ENCODE data around the gene ZNF609.

Gene ZNF609

DNA sequence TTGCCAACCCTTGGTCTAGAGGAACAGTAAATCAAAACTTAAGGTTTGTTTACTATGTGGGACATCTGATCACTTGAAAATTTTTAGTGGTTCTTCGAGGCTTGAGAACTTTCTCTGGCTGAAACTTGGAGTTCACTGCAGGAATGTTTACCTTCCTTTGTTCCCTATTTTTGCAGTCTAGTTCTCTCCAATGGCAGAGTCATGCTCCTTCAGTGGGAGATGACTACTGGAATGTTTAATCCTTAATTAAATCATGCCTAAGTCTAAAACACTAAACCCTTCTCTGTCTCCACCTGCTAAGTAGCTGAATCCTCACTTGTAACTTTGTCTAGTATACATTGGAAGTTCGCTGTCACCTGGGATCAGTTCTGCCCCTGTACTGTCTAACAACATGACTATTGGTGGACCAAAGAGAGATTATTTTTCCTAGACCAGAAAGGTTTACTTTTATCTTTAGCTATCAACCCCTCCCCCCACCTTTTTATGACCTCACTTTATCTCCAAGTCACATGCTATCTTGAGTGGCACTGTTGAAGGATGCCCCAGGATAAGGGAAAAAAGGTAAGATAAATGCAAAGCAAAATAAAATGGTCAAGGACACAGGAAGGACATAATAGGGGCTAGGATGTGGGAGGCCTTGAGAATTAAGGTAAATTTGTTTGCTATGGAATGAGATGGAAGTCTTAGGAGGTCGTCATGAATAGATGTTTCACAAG, 1.2 kb upstream of the ZNF609 start:
- Histone ChIP-seq H3K27me3 (no peaks in the 10 kb centered on the region), H3K36me3 (no peaks in the 10 kb centered on the region), H3K27ac (no peak overlapping the region), H3K9me3 (no peaks in the 10 kb centered on the region), H3K4me1 (ENCODE audit: control insufficient read depth in 1 of 2, insufficient read depth in 1 of 2, low read depth in 1 of 2, low read length in 1 of 2) (peaks cover 23 to 24% of the 10 kb centered on the region in 2 experiments), H3K4me3 (ENCODE audit: low read depth in 1 of 2, low read length in 1 of 2) (no peak overlapping the region)
- TF ChIP-seq, protein P1, sequence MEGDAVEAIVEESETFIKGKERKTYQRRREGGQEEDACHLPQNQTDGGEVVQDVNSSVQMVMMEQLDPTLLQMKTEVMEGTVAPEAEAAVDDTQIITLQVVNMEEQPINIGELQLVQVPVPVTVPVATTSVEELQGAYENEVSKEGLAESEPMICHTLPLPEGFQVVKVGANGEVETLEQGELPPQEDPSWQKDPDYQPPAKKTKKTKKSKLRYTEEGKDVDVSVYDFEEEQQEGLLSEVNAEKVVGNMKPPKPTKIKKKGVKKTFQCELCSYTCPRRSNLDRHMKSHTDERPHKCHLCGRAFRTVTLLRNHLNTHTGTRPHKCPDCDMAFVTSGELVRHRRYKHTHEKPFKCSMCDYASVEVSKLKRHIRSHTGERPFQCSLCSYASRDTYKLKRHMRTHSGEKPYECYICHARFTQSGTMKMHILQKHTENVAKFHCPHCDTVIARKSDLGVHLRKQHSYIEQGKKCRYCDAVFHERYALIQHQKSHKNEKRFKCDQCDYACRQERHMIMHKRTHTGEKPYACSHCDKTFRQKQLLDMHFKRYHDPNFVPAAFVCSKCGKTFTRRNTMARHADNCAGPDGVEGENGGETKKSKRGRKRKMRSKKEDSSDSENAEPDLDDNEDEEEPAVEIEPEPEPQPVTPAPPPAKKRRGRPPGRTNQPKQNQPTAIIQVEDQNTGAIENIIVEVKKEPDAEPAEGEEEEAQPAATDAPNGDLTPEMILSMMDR (IDR thresholded peaks at IDR 0.05) = no peak

DNA sequence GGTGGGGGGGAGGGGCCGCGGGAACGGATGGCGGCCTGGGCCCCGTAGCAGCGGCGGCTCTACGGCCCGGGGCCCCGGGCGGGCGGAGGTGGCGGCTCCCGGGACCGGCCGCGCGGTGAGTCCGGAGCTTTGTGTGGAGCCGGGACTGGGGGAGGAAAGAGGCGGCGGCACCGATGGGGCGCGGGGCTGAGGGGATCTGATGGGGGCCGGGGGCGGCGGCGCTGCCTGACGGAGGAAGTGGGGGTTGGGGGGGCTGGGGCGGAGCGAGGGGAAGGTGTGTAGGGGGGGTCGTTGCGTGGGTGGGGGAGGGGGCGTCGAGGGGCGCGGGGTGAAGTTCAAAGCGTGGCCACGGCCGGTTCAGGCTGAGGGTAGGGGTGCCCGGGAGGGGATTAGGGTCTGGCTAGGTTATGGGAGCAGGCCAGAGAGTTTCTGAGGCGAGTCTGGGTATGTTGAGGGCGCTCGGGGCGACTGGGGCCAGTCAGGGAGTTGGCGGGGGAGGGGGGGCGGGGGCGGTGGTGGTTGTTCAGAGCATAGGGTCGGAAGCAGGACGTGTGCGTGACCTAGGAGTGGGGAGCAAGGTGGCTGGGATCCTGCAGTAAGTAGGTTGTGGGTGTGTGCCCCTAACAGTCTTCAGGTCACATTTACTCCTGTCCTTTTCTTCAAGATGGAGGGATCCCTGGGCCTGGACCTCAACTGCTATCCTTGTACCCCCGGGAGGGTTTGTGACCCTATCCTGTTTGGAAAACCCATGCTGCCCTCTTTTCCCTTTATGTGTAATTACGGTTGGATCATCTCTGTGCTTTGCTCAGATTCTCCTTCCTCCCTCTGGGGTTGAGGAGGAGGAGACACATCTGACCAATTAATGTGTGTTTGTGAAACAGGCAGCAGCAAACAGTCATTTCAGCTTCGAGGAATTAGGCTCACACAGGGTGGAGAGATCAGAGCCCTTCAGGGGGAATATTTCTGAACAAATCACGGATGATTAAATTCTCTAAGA, 644 bp downstream of the ZNF609 start:
- Histone ChIP-seq H3K4me3 (ENCODE audit: low read depth in 1 of 2, low read length in 1 of 2) (peak overlapping the region; percentile 53 to 62), H3K27ac (peak overlapping the region; percentile 71), H3K27me3 (no peaks in the 10 kb centered on the region), H3K36me3 (no peaks in the 10 kb centered on the region), H3K9me3 (no peaks in the 10 kb centered on the region), H3K4me1 (ENCODE audit: control insufficient read depth in 1 of 2, insufficient read depth in 1 of 2, low read depth in 1 of 2, low read length in 1 of 2) (peaks cover 14 to 15% of the 10 kb centered on the region in 2 experiments)
- TF ChIP-seq, protein P1 (IDR thresholded peaks at IDR 0.05) = no peak

DNA sequence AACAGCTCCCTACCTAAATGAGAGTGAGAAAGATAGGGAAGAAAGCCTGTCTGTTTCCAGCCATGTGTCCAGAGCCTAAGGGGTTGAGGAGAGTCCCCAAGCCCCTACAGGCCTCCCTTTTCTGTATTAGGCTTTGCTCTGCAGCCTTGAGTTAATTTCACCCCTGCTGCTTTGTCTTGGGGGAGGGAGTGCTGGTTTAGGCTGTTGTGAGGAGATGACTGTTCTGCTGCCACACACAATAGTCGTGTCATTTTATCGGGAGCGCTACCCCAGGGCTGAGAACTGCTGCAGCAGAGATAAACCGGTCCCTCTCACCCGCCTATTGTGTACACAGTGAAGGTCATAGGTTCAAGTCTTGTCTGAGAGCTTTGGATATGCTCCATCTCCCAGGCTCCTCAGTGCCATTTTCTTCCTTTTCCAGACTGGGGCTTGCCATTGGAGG, 1.4 kb downstream of the ZNF609 start:
- Histone ChIP-seq H3K36me3 (no peaks in the 10 kb centered on the region), H3K4me1 (ENCODE audit: control insufficient read depth in 1 of 2, insufficient read depth in 1 of 2, low read depth in 1 of 2, low read length in 1 of 2) (peaks cover 11 to 12% of the 10 kb centered on the region in 2 experiments), H3K4me3 (ENCODE audit: low read depth in 1 of 2, low read length in 1 of 2) (peak overlapping the region; percentile 53 to 62), H3K27ac (peak overlapping the region; percentile 40), H3K27me3 (no peaks in the 10 kb centered on the region), H3K9me3 (no peaks in the 10 kb centered on the region)
- TF ChIP-seq, protein P1 (IDR thresholded peaks at IDR 0.05) = no peak

DNA sequence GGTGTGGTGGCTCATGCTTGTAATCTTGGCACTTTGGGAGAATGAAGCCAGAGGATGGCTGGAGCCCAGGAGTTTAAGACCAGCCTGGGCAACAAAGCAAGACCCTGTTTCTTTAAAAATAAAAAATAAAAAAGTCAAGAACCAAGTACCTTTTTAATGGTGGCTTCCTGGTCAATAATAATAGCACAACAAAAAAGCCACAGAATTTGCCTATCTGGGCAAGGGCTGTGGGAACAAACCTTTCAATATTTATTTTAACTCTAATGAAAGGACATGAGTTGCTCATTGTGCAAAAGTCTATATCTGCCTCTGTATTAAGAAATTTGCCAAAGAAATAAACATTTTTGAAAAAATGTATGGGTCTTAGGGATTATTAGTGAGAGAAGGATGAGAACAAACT, 2.1 kb downstream of the ZNF609 start:
- peaks cover 11 to 12% of the 10 kb centered on the region in 2 experiments for H3K4me1 ChIP-seq (ENCODE audit: control insufficient read depth in 1 of 2, insufficient read depth in 1 of 2, low read depth in 1 of 2, low read length in 1 of 2)
- H3K4me3 ChIP-seq (ENCODE audit: low read depth in 1 of 2, low read length in 1 of 2) = no peak overlapping the region
- H3K36me3 ChIP-seq = no peaks in the 10 kb centered on the region
- TF ChIP-seq, protein P1 (IDR thresholded peaks at IDR 0.05) = no peak
- no peaks in the 10 kb centered on the region for H3K27me3 ChIP-seq
- no peaks in the 10 kb centered on the region for H3K9me3 ChIP-seq
- H3K27ac ChIP-seq = no peak overlapping the region

- TF ChIP-seq, protein P1 (IDR thresholded peaks at IDR 0.05) = no peak
- no peak overlapping the region for H3K4me3 ChIP-seq (ENCODE audit: low read depth in 1 of 2, low read length in 1 of 2)
- no peak overlapping the region for H3K27ac ChIP-seq
- no peaks in the 10 kb centered on the region for H3K9me3 ChIP-seq
- H3K27me3 ChIP-seq = no peaks in the 10 kb centered on the region
- no peaks in the 10 kb centered on the region for H3K36me3 ChIP-seq
- H3K4me1 ChIP-seq (ENCODE audit: control insufficient read depth in 1 of 2, insufficient read depth in 1 of 2, low read depth in 1 of 2, low read length in 1 of 2) = peaks cover 11 to 12% of the 10 kb centered on the region in 2 experiments
Observed at GRCh38 chr15:64464276-64465005, 4.1 kb downstream of the ZNF609 start.
